Measurements from ENCODE around the gene MYCT1. TPM values are rescaled to one million over a fixed set of nuclear protein-coding genes. Genes with fewer than 3 reads are reported as not detected.

Gene MYCT1
- total RNA-seq, 1 experiment from 2014 or later, result 0.17 TPM

GRCh38 chr6:152736687-152737273 lies 39.1 kb downstream of the MYCT1 start:
- no peaks in the 10 kb centered on the region for H3K4me1 Mint-ChIP-seq
- H3K4me3 Mint-ChIP-seq, result no peak overlapping the region
- no peak overlapping the region for H2BK5ac ChIP-seq (ENCODE audit: insufficient read length, low read length)
- H3K79me1 ChIP-seq (ENCODE audit: insufficient read depth, low read depth, low read length, poor library complexity, severe bottlenecking), result no peaks in the 10 kb centered on the region
- H4K20me1 ChIP-seq (ENCODE audit: control insufficient read depth, insufficient read depth, insufficient read length), result no peaks in the 10 kb centered on the region
- no peaks in the 10 kb centered on the region for H3K27me3 Mint-ChIP-seq (ENCODE audit: low read depth)
- H4K91ac ChIP-seq (ENCODE audit: insufficient read length, low read depth, low read length), result no peak overlapping the region
- no peaks in the 10 kb centered on the region for H3K27me3 ChIP-seq (ENCODE audit: insufficient read depth, low read length)
- no peak overlapping the region for H4K5ac ChIP-seq (ENCODE audit: insufficient read length, low read depth, low read length)
- no peak overlapping the region for H4K8ac ChIP-seq (replicated peaks; ENCODE audit: insufficient read length, low read depth, low read length)
- H3K27ac Mint-ChIP-seq, result no peak overlapping the region
- no peak overlapping the region for H3K27ac ChIP-seq (ENCODE audit: insufficient read length, low read depth, low read length)
- H3K4ac ChIP-seq (ENCODE audit: low read depth, low read length), result no peak overlapping the region
- H3K9ac ChIP-seq (ENCODE audit: extremely low read depth, insufficient read length, low read length), result no peak overlapping the region
- no peak overlapping the region for H2AK5ac ChIP-seq (ENCODE audit: insufficient read length, low read length)
- H3K9me3 Mint-ChIP-seq, result peaks cover 3 to 12% of the 10 kb centered on the region in 2 experiments; a peak in 3 of 5 replicates
- no peaks in the 10 kb centered on the region for H3K9me3 ChIP-seq (ENCODE audit: control insufficient read depth, low read depth, low read length)
- no peak overlapping the region for H3K56ac ChIP-seq (ENCODE audit: insufficient read length, low read depth, low read length)
- H2BK12ac ChIP-seq (ENCODE audit: insufficient read length, low read depth, low read length), result no peak overlapping the region
- no peak overlapping the region for H2BK20ac ChIP-seq (ENCODE audit: low read depth, low read length, poor library complexity, severe bottlenecking)
- no peaks in the 10 kb centered on the region for H3K4me1 ChIP-seq (ENCODE audit: insufficient read depth, low read length)
- H3K4me2 ChIP-seq (ENCODE audit: insufficient read depth, insufficient read length, low read length), result no peak overlapping the region
- WGBS (ENCODE audit: extremely low coverage, insufficient read length, low lambda C conversion rate), result no CpG with 5 or more reads among the region's 2 CpGs
- no peaks in the 10 kb centered on the region for H3K79me2 ChIP-seq (ENCODE audit: insufficient read depth, low read length)
- H3K23ac ChIP-seq (ENCODE audit: insufficient read length, low read depth, low read length), result no peak overlapping the region
- H3K23me2 ChIP-seq (ENCODE audit: insufficient read length, low read depth, low read length, poor library complexity, severe bottlenecking), result no peaks in the 10 kb centered on the region
- H3K36me3 Mint-ChIP-seq (ENCODE audit: insufficient read depth in 1 of 3, low read depth in 3 of 3), result peaks cover 0 to 9% (median 0%) of the 10 kb centered on the region in 3 experiments; a peak in 3 of 7 replicates
- H2AFZ ChIP-seq (ENCODE audit: low read length), result no peak overlapping the region
- H3T11ph ChIP-seq (ENCODE audit: low read length), result no peak overlapping the region
- no peak overlapping the region for H3K14ac ChIP-seq (ENCODE audit: insufficient read depth, low read length)
- H2BK15ac ChIP-seq (ENCODE audit: low read depth, low read length), result no peak overlapping the region
- no peak overlapping the region for H2BK120ac ChIP-seq (ENCODE audit: low read depth, low read length, poor library complexity, severe bottlenecking)
- DNase-seq, result no peak
- H3K18ac ChIP-seq (ENCODE audit: insufficient read length, low read depth, low read length), result no peak overlapping the region
- no peak for TF ChIP-seq CTCF (conservative IDR thresholded peaks at IDR 0.05)
